ENCODE measurements around the gene KPNA6. TPM values are rescaled to one million over a fixed set of nuclear protein-coding genes. Genes with fewer than 3 reads are reported as not detected.

KPNA6 gene
- total RNA-seq, 1 experiment from 2014 or later = 104 TPM

GRCh38 chr1:32072622-32073298 is 35.1 kb upstream of the KPNA6 start, which contains the start of gene TMEM39B:
TSS of gene TMEM39B (plus strand) at chr1:32072939. CDS start at chr1:32073048, 109 bp downstream.
- peaks cover 22% of the 10 kb centered on the region for H3K4me1 Mint-ChIP-seq
- H3K36me3 Mint-ChIP-seq = peaks cover 11% of the 10 kb centered on the region
- peak; percentile 72 for ATAC-seq
- DNase-seq (ENCODE audit: low spot score) = peak; percentile 95
- CTCF ChIA-PET = interaction anchor here (0.6 to 3.0 kb wide), 50 partner anchors 10 to 1108 kb away, joined by 3 to 76 read pairs (median 5); partner anchors contain the start of genes CCDC28B, IQCC, KHDRBS1 and KPNA6
- no peaks in the 10 kb centered on the region; the same call in 1 of the 2 replicates for H3K27me3 Mint-ChIP-seq (ENCODE audit: low read depth)
- peak within 1 kb of the TSS; percentile 77 for H3K4me3 Mint-ChIP-seq
- peak within 1 kb of the TSS; percentile 96 for H3K27ac Mint-ChIP-seq
- POLR2A ChIA-PET = interaction anchor here (0.6 to 2.5 kb wide), 21 partner anchors 10 to 1422 kb away, joined by 3 to 34 read pairs (median 5); partner anchors contain the start of genes CCDC28B, KPNA6, MARCKSL1 and PTP4A2
- H3K9me3 Mint-ChIP-seq = no peaks in the 10 kb centered on the region
- no peak for TF ChIP-seq ZNF532 (CRISPR knock-in tag; IDR thresholded peaks at IDR 0.05; ENCODE audit: borderline replicate concordance)
- 0 out of 2 replicates have a peak, but pooled peaks have one; percentile 33 for TF ChIP-seq ZNF263 (CRISPR knock-in tag; IDR thresholded peaks at IDR 0.05; ENCODE audit: low read depth)
- TF ChIP-seq SP1 (CRISPR knock-in tag; conservative IDR thresholded peaks at IDR 0.05) = peak; percentile 89
- TF ChIP-seq JAZF1 (CRISPR knock-in tag; IDR thresholded peaks at IDR 0.05) = no peak
- TF ChIP-seq ZNF281 (CRISPR knock-in tag; IDR thresholded peaks at IDR 0.05) = peak; percentile 97
- no peak for TF ChIP-seq CBFB (CRISPR knock-in tag; IDR thresholded peaks at IDR 0.05; ENCODE audit: low read depth)
- TF ChIP-seq HMGXB4 (CRISPR knock-in tag; IDR thresholded peaks at IDR 0.05) = peak; percentile 87
- TF ChIP-seq E2F5 (CRISPR knock-in tag; IDR thresholded peaks at IDR 0.05) = peak; percentile 98
- TF ChIP-seq NFE2L1 (CRISPR knock-in tag; IDR thresholded peaks at IDR 0.05) = no peak
- TF ChIP-seq FOXJ3 (CRISPR knock-in tag; IDR thresholded peaks at IDR 0.05; ENCODE audit: borderline replicate concordance) = no peak
- TF ChIP-seq GTF2I (CRISPR knock-in tag; conservative IDR thresholded peaks at IDR 0.05) = no peak
- peak; percentile 60; the same call in 1 of the 2 replicates for TF ChIP-seq MLX (CRISPR knock-in tag; IDR thresholded peaks at IDR 0.05)
- TF ChIP-seq ELF4 (CRISPR knock-in tag; IDR thresholded peaks at IDR 0.05; ENCODE audit: low read depth) = 0 out of 2 replicates have a peak, but pooled peaks have one; percentile 65
- TF ChIP-seq MYBL2 (CRISPR knock-in tag; IDR thresholded peaks at IDR 0.05) = peak; percentile 80
- TF ChIP-seq HMGA2 (CRISPR knock-in tag; IDR thresholded peaks at IDR 0.05) = no peak
- peak; percentile 62; the same call in 1 of the 2 replicates for TF ChIP-seq KAT7 (CRISPR knock-in tag; IDR thresholded peaks at IDR 0.05; ENCODE audit: borderline replicate concordance)
- TF ChIP-seq E2F4 (CRISPR knock-in tag; IDR thresholded peaks at IDR 0.05; ENCODE audit: borderline replicate concordance, low read depth) = 0 out of 2 replicates have a peak, but pooled peaks have one; percentile 68
- peak; percentile 53; the same call in 1 of the 2 replicates for TF ChIP-seq ZNF416 (CRISPR knock-in tag; IDR thresholded peaks at IDR 0.05)
- no peak for TF ChIP-seq SMAD3 (CRISPR knock-in tag; IDR thresholded peaks at IDR 0.05; ENCODE audit: borderline replicate concordance)
- no peak for TF ChIP-seq ATF2 (CRISPR knock-in tag; IDR thresholded peaks at IDR 0.05; ENCODE audit: borderline replicate concordance, low read depth)
- peak; percentile 87; the same call in 1 of the 2 replicates for TF ChIP-seq FOXP1 (CRISPR knock-in tag; IDR thresholded peaks at IDR 0.05; ENCODE audit: borderline replicate concordance)
- peak; percentile 91 for TF ChIP-seq MAX (CRISPR knock-in tag; IDR thresholded peaks at IDR 0.05)
- peak; percentile 75; the same call in 1 of the 2 replicates for TF ChIP-seq ETV6 (CRISPR knock-in tag; IDR thresholded peaks at IDR 0.05)

All from WTC11 (cell line).